ENCODE results near the gene ZNF483.

DNA sequence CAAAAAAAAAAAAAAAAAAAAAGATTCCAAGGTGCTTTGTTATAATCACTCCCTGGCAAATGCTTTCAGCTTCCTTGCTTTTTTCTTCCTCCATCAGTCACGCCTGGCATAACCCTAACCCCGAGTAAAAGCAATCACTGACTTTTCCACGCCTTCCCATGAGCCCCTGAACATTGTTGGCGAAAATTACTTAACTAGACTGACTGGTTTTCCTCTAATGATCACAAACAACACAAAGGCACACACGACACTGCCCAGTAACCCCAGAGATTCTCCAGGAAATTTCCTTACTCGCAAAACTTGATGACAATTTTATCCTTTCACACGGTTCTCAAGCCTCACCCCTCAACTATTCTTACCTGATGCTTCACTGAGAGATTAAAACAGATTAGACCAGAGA is 85.9 kb downstream of the ZNF483 start:
- TF ChIP-seq, protein P1, sequence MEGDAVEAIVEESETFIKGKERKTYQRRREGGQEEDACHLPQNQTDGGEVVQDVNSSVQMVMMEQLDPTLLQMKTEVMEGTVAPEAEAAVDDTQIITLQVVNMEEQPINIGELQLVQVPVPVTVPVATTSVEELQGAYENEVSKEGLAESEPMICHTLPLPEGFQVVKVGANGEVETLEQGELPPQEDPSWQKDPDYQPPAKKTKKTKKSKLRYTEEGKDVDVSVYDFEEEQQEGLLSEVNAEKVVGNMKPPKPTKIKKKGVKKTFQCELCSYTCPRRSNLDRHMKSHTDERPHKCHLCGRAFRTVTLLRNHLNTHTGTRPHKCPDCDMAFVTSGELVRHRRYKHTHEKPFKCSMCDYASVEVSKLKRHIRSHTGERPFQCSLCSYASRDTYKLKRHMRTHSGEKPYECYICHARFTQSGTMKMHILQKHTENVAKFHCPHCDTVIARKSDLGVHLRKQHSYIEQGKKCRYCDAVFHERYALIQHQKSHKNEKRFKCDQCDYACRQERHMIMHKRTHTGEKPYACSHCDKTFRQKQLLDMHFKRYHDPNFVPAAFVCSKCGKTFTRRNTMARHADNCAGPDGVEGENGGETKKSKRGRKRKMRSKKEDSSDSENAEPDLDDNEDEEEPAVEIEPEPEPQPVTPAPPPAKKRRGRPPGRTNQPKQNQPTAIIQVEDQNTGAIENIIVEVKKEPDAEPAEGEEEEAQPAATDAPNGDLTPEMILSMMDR (conservative IDR thresholded peaks at IDR 0.05 in 1 of 2, IDR thresholded peaks at IDR 0.05 in 1 of 2; ENCODE audit: extremely low read depth in 1 of 2, insufficient read depth in 1 of 2, low read depth in 1 of 2, low read length in 2 of 2) = no peak
- no peak for TF ChIP-seq EZH2 (IDR thresholded peaks at IDR 0.05; ENCODE audit: borderline replicate concordance, low read length)
